ENCODE measurements around the gene ZNF469. TPM values are rescaled to one million over a fixed set of nuclear protein-coding genes. Genes with fewer than 3 reads are reported as not detected.

The ZNF469 gene
- total and polyA plus RNA-seq, 7 donors = under 0.01 to 1.7 (median 0.36) TPM

DNA sequence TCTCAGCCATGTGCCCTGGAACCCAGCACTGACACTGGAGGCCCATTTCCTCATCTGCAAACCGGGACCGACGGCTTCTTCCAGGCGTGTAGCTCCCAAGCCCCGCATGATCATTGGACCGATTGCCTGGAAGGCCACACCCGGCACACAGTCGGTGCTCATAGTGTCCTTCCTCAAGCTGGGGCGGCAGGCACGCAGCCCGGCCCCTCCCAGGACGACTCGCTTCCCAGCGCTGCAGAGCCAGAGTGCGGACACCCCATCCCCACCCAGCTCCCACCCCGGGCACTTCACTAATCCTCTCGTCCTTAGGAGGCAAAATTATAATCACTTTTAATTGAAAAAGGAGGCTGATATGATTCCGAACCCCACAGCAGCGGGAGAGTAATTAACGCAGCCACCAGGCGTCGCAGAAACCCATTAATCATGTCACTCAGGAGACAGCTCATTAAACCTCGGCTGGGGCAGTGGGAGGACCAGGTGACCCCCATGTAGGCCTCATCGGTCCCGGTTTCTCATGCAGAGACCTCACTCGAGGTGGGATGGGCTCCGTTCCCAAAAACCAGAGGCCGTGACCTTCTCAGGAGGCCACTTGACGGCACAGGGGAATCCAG, 33.1 kb downstream of the ZNF469 start:
- TF ChIP-seq POLR2AphosphoS5 (IDR thresholded peaks at IDR 0.05) = no peak
- TF ChIP-seq EP300 (IDR thresholded peaks at IDR 0.05) = no peak
- TF ChIP-seq POLR2A (IDR thresholded peaks at IDR 0.05) = no peak
- TF ChIP-seq, protein P1, sequence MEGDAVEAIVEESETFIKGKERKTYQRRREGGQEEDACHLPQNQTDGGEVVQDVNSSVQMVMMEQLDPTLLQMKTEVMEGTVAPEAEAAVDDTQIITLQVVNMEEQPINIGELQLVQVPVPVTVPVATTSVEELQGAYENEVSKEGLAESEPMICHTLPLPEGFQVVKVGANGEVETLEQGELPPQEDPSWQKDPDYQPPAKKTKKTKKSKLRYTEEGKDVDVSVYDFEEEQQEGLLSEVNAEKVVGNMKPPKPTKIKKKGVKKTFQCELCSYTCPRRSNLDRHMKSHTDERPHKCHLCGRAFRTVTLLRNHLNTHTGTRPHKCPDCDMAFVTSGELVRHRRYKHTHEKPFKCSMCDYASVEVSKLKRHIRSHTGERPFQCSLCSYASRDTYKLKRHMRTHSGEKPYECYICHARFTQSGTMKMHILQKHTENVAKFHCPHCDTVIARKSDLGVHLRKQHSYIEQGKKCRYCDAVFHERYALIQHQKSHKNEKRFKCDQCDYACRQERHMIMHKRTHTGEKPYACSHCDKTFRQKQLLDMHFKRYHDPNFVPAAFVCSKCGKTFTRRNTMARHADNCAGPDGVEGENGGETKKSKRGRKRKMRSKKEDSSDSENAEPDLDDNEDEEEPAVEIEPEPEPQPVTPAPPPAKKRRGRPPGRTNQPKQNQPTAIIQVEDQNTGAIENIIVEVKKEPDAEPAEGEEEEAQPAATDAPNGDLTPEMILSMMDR (IDR thresholded peaks at IDR 0.05) = no peak
- H3K27me3 ChIP-seq = no peaks in the 10 kb centered on the region
- intact Hi-C loops (cut with DNase I) = no loop called here
- H3K4me3 ChIP-seq = no peak overlapping the region
- 43 to 72% methylated on average over 29 of the region's 29 CpGs for WGBS, 2 donors
- no peaks in the 10 kb centered on the region for H3K9me3 ChIP-seq
- DNase-seq = no peak
- no peak overlapping the region for H3K27ac ChIP-seq
- no peaks in the 10 kb centered on the region for H3K36me3 ChIP-seq
- no peaks in the 10 kb centered on the region for H3K4me1 ChIP-seq

DNA sequence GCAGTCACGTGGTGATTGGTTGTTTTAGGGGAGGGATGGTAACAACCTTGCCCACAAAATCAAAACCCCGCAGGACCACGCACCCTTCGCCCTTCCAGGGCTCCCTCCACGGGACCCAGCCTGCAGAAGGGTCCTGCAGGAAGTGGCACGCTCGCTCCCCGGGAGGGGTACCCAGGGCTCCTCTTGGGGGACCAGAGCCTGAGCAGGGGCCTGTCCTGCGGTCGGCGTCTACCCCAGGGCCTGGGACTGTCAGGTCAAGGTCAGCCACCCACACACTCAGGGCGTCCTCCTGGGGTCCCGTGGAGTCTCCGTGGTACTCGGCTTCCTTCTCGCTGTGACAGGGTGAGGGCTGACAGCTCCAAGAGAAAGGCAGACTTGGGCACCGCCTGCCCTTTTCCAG, 33.9 kb downstream of the ZNF469 start:
- TF ChIP-seq POLR2A (IDR thresholded peaks at IDR 0.05) = no peak
- no peak for TF ChIP-seq POLR2AphosphoS5 (IDR thresholded peaks at IDR 0.05)
- no peak for TF ChIP-seq EP300 (IDR thresholded peaks at IDR 0.05)
- TF ChIP-seq, protein P1 (IDR thresholded peaks at IDR 0.05) = no peak
- DNase-seq = no peak

DNA sequence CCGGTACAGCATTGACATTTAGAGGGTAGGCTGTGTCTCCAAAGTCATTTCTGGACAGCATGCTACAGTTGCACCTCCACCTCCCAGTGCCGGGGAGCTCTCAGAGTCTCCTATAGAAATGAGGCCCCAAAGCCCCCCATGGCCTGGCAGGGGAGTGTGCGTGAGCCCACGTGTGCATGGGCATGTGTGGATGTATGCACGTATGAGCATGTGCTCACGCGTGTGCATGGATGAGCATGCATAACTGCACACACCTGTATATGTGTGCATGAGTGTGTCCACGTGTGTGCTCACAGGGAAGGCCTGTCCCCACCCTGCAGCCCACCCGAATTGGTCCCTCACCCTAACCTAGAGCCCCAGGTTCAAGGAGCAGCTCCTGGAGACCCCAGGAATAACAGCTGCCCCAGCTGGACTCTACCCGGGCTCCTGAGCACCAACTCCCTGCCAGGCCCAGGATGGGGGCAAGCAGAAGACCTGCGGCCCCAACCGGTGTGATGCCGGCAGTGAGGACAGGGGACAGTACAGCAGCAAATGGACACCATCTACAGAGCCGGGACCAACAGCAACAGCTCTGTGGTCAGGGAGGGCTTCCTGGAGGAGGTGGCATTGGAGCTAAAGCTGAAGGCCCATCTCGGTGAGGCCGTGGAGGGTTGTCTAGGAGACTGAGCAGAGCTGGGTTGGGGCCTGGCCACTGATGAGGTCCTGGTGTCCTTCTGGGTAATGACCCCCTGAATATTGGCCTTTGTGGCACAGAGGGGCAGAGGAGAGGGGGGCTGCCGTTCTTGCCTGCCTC, 35.1 kb downstream of the ZNF469 start:
- intact Hi-C loops (cut with DNase I) = no loop called here
- Histone ChIP-seq H3K4me3 (no peak overlapping the region), H3K4me1 (no peaks in the 10 kb centered on the region), H3K27ac (no peak overlapping the region), H3K9me3 (no peaks in the 10 kb centered on the region), H3K36me3 (no peaks in the 10 kb centered on the region), H3K27me3 (no peaks in the 10 kb centered on the region)
- DNase-seq = no peak
- 74 to 84% methylated on average over 17 of the region's 17 CpGs for WGBS, 2 donors
- TF ChIP-seq POLR2AphosphoS5 (IDR thresholded peaks at IDR 0.05) = no peak
- TF ChIP-seq POLR2A (IDR thresholded peaks at IDR 0.05) = no peak

More for the DNA sequence above, 33.9 kb downstream of the ZNF469 start:
- Histone ChIP-seq H3K4me1 (no peaks in the 10 kb centered on the region), H3K27me3 (no peaks in the 10 kb centered on the region), H3K4me3 (no peak overlapping the region), H3K9me3 (no peaks in the 10 kb centered on the region), H3K36me3 (no peaks in the 10 kb centered on the region), H3K27ac (no peak overlapping the region)
- intact Hi-C loops (cut with DNase I) = no loop called here
- 88 to 92% methylated on average over 17 of the region's 17 CpGs for WGBS, 2 donors

DNA sequence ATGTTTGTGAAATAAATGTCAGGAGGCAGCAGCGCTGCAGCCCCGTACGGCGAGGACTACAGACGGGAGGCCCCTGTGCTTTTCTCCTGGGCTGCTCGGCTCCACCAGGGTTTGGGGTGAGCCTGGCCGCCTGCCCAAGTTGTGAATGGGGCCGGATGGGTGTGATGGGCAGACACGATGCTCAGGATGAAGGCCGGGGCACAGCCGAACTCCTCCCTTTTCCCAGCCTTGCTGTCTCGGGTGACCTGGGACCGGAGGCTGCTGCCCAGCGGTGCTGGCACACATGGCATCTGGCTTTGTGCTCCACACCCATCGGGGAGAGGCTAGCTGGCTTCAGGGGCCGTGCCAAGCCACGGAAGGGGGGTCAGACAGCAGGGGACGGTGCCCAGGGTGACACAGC, 36.1 kb downstream of the ZNF469 start:
- H3K4me1 ChIP-seq = no peaks in the 10 kb centered on the region
- TF ChIP-seq EP300 (IDR thresholded peaks at IDR 0.05) = no peak
- TF ChIP-seq, protein P1 (IDR thresholded peaks at IDR 0.05) = no peak
- no peak for TF ChIP-seq POLR2AphosphoS5 (IDR thresholded peaks at IDR 0.05)
- no peak for TF ChIP-seq POLR2A (IDR thresholded peaks at IDR 0.05)
- H3K36me3 ChIP-seq = no peaks in the 10 kb centered on the region
- no peak for DNase-seq
- H3K9me3 ChIP-seq = no peaks in the 10 kb centered on the region
- intact Hi-C loops (cut with DNase I) = no loop called here
- H3K27me3 ChIP-seq = no peaks in the 10 kb centered on the region
- H3K4me3 ChIP-seq = no peak overlapping the region
- no peak overlapping the region for H3K27ac ChIP-seq
- WGBS, 2 donors = 52 to 77% methylated on average over 18 of the region's 18 CpGs

DNA sequence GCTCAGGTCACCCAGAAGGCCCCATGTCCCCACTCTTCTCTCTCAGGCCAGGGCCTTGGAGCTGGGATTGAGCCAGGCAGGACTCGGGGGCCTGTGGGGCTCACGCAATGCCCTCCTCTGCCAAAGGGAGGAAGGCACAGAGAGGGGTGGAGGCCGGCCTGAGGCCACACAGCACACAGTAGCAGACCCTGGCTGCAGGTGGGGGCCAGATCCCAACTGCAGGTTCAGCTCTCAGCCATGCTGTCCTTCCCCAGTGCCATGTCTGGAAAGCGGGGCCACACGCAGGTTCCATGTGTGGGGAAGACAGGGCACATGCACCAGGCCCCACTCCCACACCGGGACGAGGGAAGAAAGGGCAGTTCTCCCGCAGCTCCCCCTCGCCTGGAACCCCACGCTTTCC, 37.0 kb downstream of the ZNF469 start:
- no peak for DNase-seq
- Histone ChIP-seq H3K36me3 (no peaks in the 10 kb centered on the region), H3K27me3 (no peaks in the 10 kb centered on the region), H3K9me3 (no peaks in the 10 kb centered on the region), H3K27ac (no peak overlapping the region), H3K4me3 (no peak overlapping the region), H3K4me1 (no peaks in the 10 kb centered on the region)
- intact Hi-C loops (cut with DNase I) = no loop called here
- 87 to 92% methylated on average over 10 of the region's 10 CpGs for WGBS, 2 donors
- TF ChIP-seq POLR2AphosphoS5 (IDR thresholded peaks at IDR 0.05) = no peak
- no peak for TF ChIP-seq EP300 (IDR thresholded peaks at IDR 0.05)
- TF ChIP-seq, protein P1 (IDR thresholded peaks at IDR 0.05) = no peak
